PC-9 (cell line): Measurements from ENCODE around the gene DOCK4. TPM values are rescaled to one million over a fixed set of nuclear protein-coding genes. Genes with fewer than 3 reads are reported as not detected.
A peak's percentile ranks its signal among the peaks of the same experiment; 100 is the strongest.

Experiments
- BruUV-seq: library from RNA; stranded (reverse); fragments of 400-500 nt; replicated peaks from 2 replicates; lab custom pipeline; 2021; lab: Mats Ljungman, UMichigan
- CTCF ChIA-PET: fragments of 300-600 bp; sonication (Branson Sonifier 250); formaldehyde crosslinking; loops from one replicate; lab custom pipeline; 2022; ENCODE audit warnings: antibody characterized with exemption; lab: Charles Lee
- POLR2A ChIA-PET: fragments of 300-600 bp; sonication (Branson Sonifier 250); formaldehyde crosslinking; loops from one replicate; lab custom pipeline; 2022; ENCODE audit warnings: antibody characterized with exemption; ENCODE audit not compliant: unreplicated experiment; lab: Charles Lee
- DNase-seq, 2 experiments: peaks; one replicate each; pipeline versions ENCODE4 v3.0.0 to v3.0.0-alpha.2; 2015 to 2022; ENCODE audit warnings: mixed read lengths in 1 of 2
- H2AFZ ChIP-seq: fragments of 200-600 bp; sonication (generic); 2 replicates; pipeline ENCODE4 v1.8.1; 2017; ENCODE audit warnings: antibody characterized with exemption
- H3F3A ChIP-seq: fragments of 200-600 bp; sonication (generic); 2 replicates; pipeline ENCODE4 v1.8.1; 2017; ENCODE audit warnings: antibody characterized with exemption, mild to moderate bottlenecking, low read depth; ENCODE audit not compliant: insufficient read depth
- H3K27ac ChIP-seq: fragments of 200-600 bp; sonication (generic); 2 replicates; pipeline ENCODE4 v1.6.1; 2016; ENCODE audit warnings: mixed run types
- H3K27me3 ChIP-seq: fragments of 200-600 bp; sonication (generic); 2 replicates; pipeline ENCODE4 v1.6.1; 2016; ENCODE audit warnings: low read depth, mixed run types; ENCODE audit not compliant: insufficient read depth
- H3K36me3 ChIP-seq: fragments of 200-600 bp; sonication (generic); 2 replicates; pipeline ENCODE4 v1.6.1; 2016; ENCODE audit warnings: low read depth, mixed run types
- H3K4me1 ChIP-seq: fragments of 200-600 bp; sonication (generic); replicated peaks from 2 replicates; pipeline ENCODE4 v1.6.1; 2016; ENCODE audit warnings: mixed run types; ENCODE audit not compliant: insufficient read depth
- H3K4me2 ChIP-seq: fragments of 200-600 bp; sonication (generic); 2 replicates; pipeline ENCODE4 v1.6.1; 2017; ENCODE audit warnings: mixed run types
- H3K4me3 ChIP-seq: fragments of 200-600 bp; sonication (generic); 2 replicates; pipeline ENCODE4 v1.6.1; 2016; ENCODE audit warnings: mixed run types
- H3K79me2 ChIP-seq: fragments of 200-600 bp; sonication (generic); 2 replicates; pipeline ENCODE4 v1.6.1; 2017; ENCODE audit warnings: low read depth, mixed run types
- H3K9me2 ChIP-seq: fragments of 200-600 bp; sonication (generic); 2 replicates; pipeline ENCODE4 v1.8.1; 2017; ENCODE audit warnings: mild to moderate bottlenecking; ENCODE audit not compliant: insufficient read depth
- H3K9me3 ChIP-seq: fragments of 200-600 bp; sonication (generic); 2 replicates; pipeline ENCODE4 v1.8.1; 2016; ENCODE audit warnings: low read depth; ENCODE audit not compliant: insufficient read depth
- H4K20me1 ChIP-seq: fragments of 200-600 bp; sonication (generic); 2 replicates; pipeline ENCODE4 v1.8.1; 2017; ENCODE audit not compliant: insufficient read depth
- EZH2 ChIP-seq: fragments of 200-600 bp; sonication (generic); IDR thresholded peaks from 2 replicates; pipeline ENCODE4 v1.8.0; 2017; ENCODE audit warnings: antibody characterized with exemption, low read depth
- intact Hi-C: fragments of 100-400 bp; cut with micrococcal nuclease; formaldehyde crosslinking; loops from one replicate; pipeline ENCODE4 v1.10.0; 2022; ENCODE audit not compliant: unreplicated experiment
- total RNA-seq: library from RNA; stranded (reverse); gene quantifications from 2 replicates; pipeline ENCODE4 v1.2.3, GENCODE V29; 2021
- TF ChIP-seq, protein P1 (sequence below): fragments of 200-600 bp; sonication (generic); conservative IDR thresholded peaks from 2 replicates; pipeline ENCODE4 v1.6.1; 2017; ENCODE audit warnings: mixed run types, antibody characterized with exemption, mild to moderate bottlenecking, moderate library complexity

The DOCK4 gene
- total RNA-seq, 1 experiment from 2014 or later, result 0.98 TPM

DNA sequence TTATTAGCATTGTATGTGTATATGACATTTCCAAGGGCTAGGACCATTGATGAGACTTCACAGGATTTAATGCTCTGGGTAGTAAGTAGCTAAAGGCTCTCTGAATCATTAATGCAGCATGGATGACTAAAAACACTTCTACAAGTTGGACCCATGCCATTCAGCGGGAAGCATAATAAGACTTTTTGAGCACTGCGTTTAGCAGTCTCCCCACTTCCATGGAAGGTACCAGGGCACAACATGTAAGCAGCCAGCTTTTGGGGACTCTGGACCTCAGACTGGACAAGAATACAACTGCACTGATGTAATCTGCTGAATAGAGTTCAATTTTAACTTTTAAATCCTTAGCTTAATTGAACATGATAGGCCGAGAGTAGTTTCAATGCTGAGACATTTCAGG lies 452.2 kb downstream of the DOCK4 start:
- no peaks in the 10 kb centered on the region for H3K9me2 ChIP-seq
- H3K79me2 ChIP-seq, result no peaks in the 10 kb centered on the region
- H3F3A ChIP-seq, result peaks cover 12% of the 10 kb centered on the region
- TF ChIP-seq, protein P1, sequence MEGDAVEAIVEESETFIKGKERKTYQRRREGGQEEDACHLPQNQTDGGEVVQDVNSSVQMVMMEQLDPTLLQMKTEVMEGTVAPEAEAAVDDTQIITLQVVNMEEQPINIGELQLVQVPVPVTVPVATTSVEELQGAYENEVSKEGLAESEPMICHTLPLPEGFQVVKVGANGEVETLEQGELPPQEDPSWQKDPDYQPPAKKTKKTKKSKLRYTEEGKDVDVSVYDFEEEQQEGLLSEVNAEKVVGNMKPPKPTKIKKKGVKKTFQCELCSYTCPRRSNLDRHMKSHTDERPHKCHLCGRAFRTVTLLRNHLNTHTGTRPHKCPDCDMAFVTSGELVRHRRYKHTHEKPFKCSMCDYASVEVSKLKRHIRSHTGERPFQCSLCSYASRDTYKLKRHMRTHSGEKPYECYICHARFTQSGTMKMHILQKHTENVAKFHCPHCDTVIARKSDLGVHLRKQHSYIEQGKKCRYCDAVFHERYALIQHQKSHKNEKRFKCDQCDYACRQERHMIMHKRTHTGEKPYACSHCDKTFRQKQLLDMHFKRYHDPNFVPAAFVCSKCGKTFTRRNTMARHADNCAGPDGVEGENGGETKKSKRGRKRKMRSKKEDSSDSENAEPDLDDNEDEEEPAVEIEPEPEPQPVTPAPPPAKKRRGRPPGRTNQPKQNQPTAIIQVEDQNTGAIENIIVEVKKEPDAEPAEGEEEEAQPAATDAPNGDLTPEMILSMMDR, result no peak
- no peak for TF ChIP-seq EZH2
- ChIA-PET POLR2A (no interaction called here), CTCF (interaction anchor here (0.6 to 0.8 kb wide), 3 partner anchors 19 to 742 kb away, joined by 3 to 5 read pairs (median 4); no protein-coding TSS in a partner anchor)
- H3K4me3 ChIP-seq, result no peak overlapping the region
- no peaks in the 10 kb centered on the region for H3K9me3 ChIP-seq
- no peak overlapping the region for H3K27ac ChIP-seq
- H2AFZ ChIP-seq, result no peak overlapping the region
- H4K20me1 ChIP-seq, result no peaks in the 10 kb centered on the region
- no peaks in the 10 kb centered on the region for H3K36me3 ChIP-seq
- no peak for DNase-seq
- no TSS peak for BruUV-seq
- no peaks in the 10 kb centered on the region for H3K27me3 ChIP-seq
- H3K4me1 ChIP-seq, result peaks cover 14% of the 10 kb centered on the region; the same call in 1 of the 2 replicates
- no peak overlapping the region for H3K4me2 ChIP-seq
- intact Hi-C loops, result loop anchor here (1.0 to 5.0 kb wide), 2 partner anchors 657 to 1143 kb away; no protein-coding TSS in a partner anchor

DNA sequence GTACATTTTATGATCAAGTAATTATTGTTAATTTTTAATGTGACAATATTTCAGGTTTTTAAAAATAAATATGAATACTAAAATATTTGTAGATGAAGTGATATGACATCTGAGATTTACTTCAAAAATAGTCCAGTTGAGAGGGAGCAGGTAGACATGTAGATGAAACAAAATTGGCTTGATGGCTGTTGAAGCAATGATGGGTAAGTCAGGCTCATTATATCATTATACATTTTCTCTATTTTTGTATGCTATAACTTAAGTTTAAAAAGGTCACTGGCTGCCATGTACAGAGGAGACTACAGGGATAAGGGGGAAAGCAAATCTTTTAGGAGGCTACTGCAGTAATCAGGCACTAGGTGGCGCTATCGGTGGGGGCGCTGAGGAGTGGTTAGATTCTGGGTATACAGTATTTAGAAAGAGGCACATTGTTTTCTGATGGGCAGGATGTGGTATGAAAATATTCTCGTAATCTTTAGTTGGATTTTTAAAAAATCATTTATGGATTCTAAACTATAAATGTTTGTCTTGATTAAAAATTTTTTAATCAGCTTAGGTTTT lies 454.1 kb downstream of the DOCK4 start:
- no peaks in the 10 kb centered on the region for H3K27me3 ChIP-seq

DNA sequence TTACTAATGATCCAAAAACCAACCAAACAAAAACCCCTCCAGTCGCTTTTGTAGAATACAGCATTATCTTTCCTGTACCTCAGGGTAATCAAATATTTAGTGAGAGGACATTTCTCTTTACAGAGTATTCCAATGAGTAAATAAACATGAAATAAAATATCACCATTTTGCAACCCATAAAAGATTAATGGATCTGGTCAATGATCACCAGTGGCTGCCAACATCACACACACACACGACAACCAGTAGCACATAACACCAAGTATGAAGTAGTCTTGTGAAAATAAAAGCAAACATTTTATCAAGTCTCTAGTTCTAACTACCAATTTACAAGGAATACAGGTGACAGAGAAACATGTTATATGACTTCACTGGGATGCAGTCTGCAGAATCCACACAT lies 455.3 kb downstream of the DOCK4 start:
- H3K27ac ChIP-seq, result no peak overlapping the region
- no peaks in the 10 kb centered on the region for H3K36me3 ChIP-seq
- BruUV-seq, result no TSS peak
- no peaks in the 10 kb centered on the region for H4K20me1 ChIP-seq
- no peak overlapping the region for H2AFZ ChIP-seq
- peaks cover 12% of the 10 kb centered on the region for H3F3A ChIP-seq
- peaks cover 14% of the 10 kb centered on the region; the same call in 1 of the 2 replicates for H3K4me1 ChIP-seq
- H3K9me2 ChIP-seq, result no peaks in the 10 kb centered on the region
- no peak overlapping the region for H3K4me3 ChIP-seq
- ChIA-PET CTCF (interaction anchor here (0.7 kb wide), 1 partner anchor 1664 kb away, joined by 3 read pairs; no protein-coding TSS in a partner anchor), POLR2A (interaction anchor here (0.7 kb wide), 1 partner anchor 12 kb away, joined by 6 read pairs; no protein-coding TSS in a partner anchor)
- no peak for TF ChIP-seq EZH2
- TF ChIP-seq, protein P1, result no peak
- intact Hi-C loops, result loop anchor here (5.0 kb wide), 1 partner anchor 1146 kb away; no protein-coding TSS in a partner anchor
- no peak for DNase-seq
- H3K4me2 ChIP-seq, result 0 out of 2 replicates have a peak overlapping the region, but pooled peaks have one; percentile 21
- H3K9me3 ChIP-seq, result no peaks in the 10 kb centered on the region
- no peaks in the 10 kb centered on the region for H3K27me3 ChIP-seq
- H3K79me2 ChIP-seq, result no peaks in the 10 kb centered on the region

More for the DNA sequence above, 454.1 kb downstream of the DOCK4 start:
- intact Hi-C loops, result loop anchor here (5.0 kb wide), 1 partner anchor 1145 kb away; no protein-coding TSS in a partner anchor
- no peak overlapping the region for H3K4me3 ChIP-seq
- H2AFZ ChIP-seq, result no peak overlapping the region
- no peaks in the 10 kb centered on the region for H3K36me3 ChIP-seq
- no peak overlapping the region for H3K27ac ChIP-seq
- no peak overlapping the region for H3K4me2 ChIP-seq
- POLR2A ChIA-PET, result no interaction called here
- no TSS peak for BruUV-seq
- CTCF ChIA-PET, result interaction anchor here (0.6 kb wide), 1 partner anchor 611 kb away, joined by 14 read pairs; no protein-coding TSS in a partner anchor
- peaks cover 14% of the 10 kb centered on the region; the same call in 1 of the 2 replicates for H3K4me1 ChIP-seq
- peaks cover 12% of the 10 kb centered on the region for H3F3A ChIP-seq
- DNase-seq, result peak in 1 of 2 experiments; percentile 63
- H3K9me3 ChIP-seq, result no peaks in the 10 kb centered on the region
- H3K9me2 ChIP-seq, result no peaks in the 10 kb centered on the region
- TF ChIP-seq, protein P1, result peak; percentile 87
- no peak for TF ChIP-seq EZH2
- no peaks in the 10 kb centered on the region for H4K20me1 ChIP-seq
- H3K79me2 ChIP-seq, result no peaks in the 10 kb centered on the region
